CD4-positive, alpha-beta T cell treated with Interleukin-2 at 100 ng/mL for 4 hours (primary cell): ENCODE data around the gene KRTAP12-1.

Experiments used
- DNase-seq: peaks from one replicate; pipeline ENCODE4 v3.0.0-alpha.2; 2020; ENCODE audit warnings: low spot score

Gene KRTAP12-1

GRCh38 chr21:44681861-44682579 is at the start of gene KRTAP12-1:
KRTAP12-1 (minus strand) TSS chr21:44682163; CDS start chr21:44682123, 40 bp downstream.
- no peak for DNase-seq

GRCh38 chr21:44730951-44731579 is 49.1 kb upstream of the KRTAP12-1 start:
- no peak for DNase-seq

GRCh38 chr21:44730028-44730395 is 48.0 kb upstream of the KRTAP12-1 start:
- no peak for DNase-seq

GRCh38 chr21:44729336-44730027 is 47.5 kb upstream of the KRTAP12-1 start:
- DNase-seq = no peak

GRCh38 chr21:44728716-44729115 is 46.8 kb upstream of the KRTAP12-1 start:
- DNase-seq = no peak

- no peak for DNase-seq
Observed at GRCh38 chr21:44727757-44728156, 45.8 kb upstream of the KRTAP12-1 start.

GRCh38 chr21:44727321-44727720 is 45.4 kb upstream of the KRTAP12-1 start:
- DNase-seq = no peak

GRCh38 chr21:44726826-44727225 is 44.9 kb upstream of the KRTAP12-1 start:
- DNase-seq = no peak

- DNase-seq = no peak
Observed at GRCh38 chr21:44724926-44725325, 43.0 kb upstream of the KRTAP12-1 start.

GRCh38 chr21:44724196-44724595 is 42.2 kb upstream of the KRTAP12-1 start:
- no peak for DNase-seq

- peak; percentile 3 for DNase-seq
Observed at GRCh38 chr21:44723177-44724131, 41.5 kb upstream of the KRTAP12-1 start.

- DNase-seq = no peak
Observed at GRCh38 chr21:44722731-44723130, 40.8 kb upstream of the KRTAP12-1 start.

- DNase-seq = no peak
Observed at GRCh38 chr21:44720170-44720569, 38.2 kb upstream of the KRTAP12-1 start.

GRCh38 chr21:44718571-44718970 is 36.6 kb upstream of the KRTAP12-1 start:
- no peak for DNase-seq

GRCh38 chr21:44718093-44718492 is 36.1 kb upstream of the KRTAP12-1 start:
- DNase-seq = no peak

GRCh38 chr21:44716984-44717383 is 35.0 kb upstream of the KRTAP12-1 start:
- DNase-seq = no peak

- DNase-seq = no peak
Observed at GRCh38 chr21:44714905-44715304, 32.9 kb upstream of the KRTAP12-1 start.

GRCh38 chr21:44713846-44714245 is 31.9 kb upstream of the KRTAP12-1 start:
- DNase-seq = no peak

- DNase-seq = no peak
Observed at GRCh38 chr21:44713130-44713529, 31.2 kb upstream of the KRTAP12-1 start.

- no peak for DNase-seq
Observed at GRCh38 chr21:44712203-44713028, 30.5 kb upstream of the KRTAP12-1 start.
